K562 (cell line): ENCODE results near the gene EIF4G1. TPM values are rescaled to one million over a fixed set of nuclear protein-coding genes. Genes with fewer than 3 reads are reported as not detected.
A peak's percentile ranks its signal among the peaks of the same experiment; 100 is the strongest.

Experiments used
- CBX5 ChIP-seq: IDR thresholded peaks from 2 replicates; pipeline ENCODE4 v1.6.1; 2014; ENCODE audit warnings: low read depth, borderline replicate concordance
- CHCHD3 ChIP-seq: fragments of 250-450 bp; sonication (Bioruptor Pico); IDR thresholded peaks from 2 replicates; pipeline ENCODE4 v2.1.2; 2022; ENCODE audit warnings: mild to moderate bottlenecking
- CREB1 ChIP-seq, 2 experiments: sonication (generic) in 1 of 2; formaldehyde crosslinking in 1 of 2; IDR thresholded peaks; 2 replicates each; pipeline versions ENCODE4 v1.6.1 to v1.8.0; 2012 to 2022; ENCODE audit warnings: inconsistent platforms in 1 of 2, mild to moderate bottlenecking in 1 of 2, missing genetic modification reagents in 1 of 2, moderate library complexity in 1 of 2
- ETS1 ChIP-seq: conservative IDR thresholded peaks from 2 replicates; pipeline ENCODE4 v1.6.1; 2011; ENCODE audit warnings: low read depth, mild to moderate bottlenecking, low read length; ENCODE audit not compliant: control insufficient read depth
- GTF2F1 ChIP-seq: IDR thresholded peaks from 2 replicates; pipeline ENCODE4 v1.6.1; 2011; ENCODE audit warnings: low read depth, low read length, improper control_type of control experiment
- HMGXB4 ChIP-seq: sonication (generic); formaldehyde crosslinking; IDR thresholded peaks from 2 replicates; pipeline ENCODE4 v1.8.1; 2023; ENCODE audit warnings: mild to moderate bottlenecking, missing genetic modification reagents
- KLF16 ChIP-seq: IDR thresholded peaks from 2 replicates; pipeline ENCODE4 v1.6.1; 2016; ENCODE audit warnings: antibody characterized with exemption
- MCM3 ChIP-seq: fragments of 450-650 bp; IDR thresholded peaks from 2 replicates; pipeline ENCODE4 v1.6.1; 2016
- MEF2A ChIP-seq: IDR thresholded peaks from 2 replicates; pipeline ENCODE4 v1.6.1; 2011; ENCODE audit warnings: low read depth, mild to moderate bottlenecking, low read length, moderate library complexity; ENCODE audit not compliant: control insufficient read depth
- NKRF ChIP-seq: fragments of 450-650 bp; IDR thresholded peaks from 2 replicates; pipeline ENCODE4 v1.6.1; 2016; ENCODE audit warnings: borderline replicate concordance
- NR2C2 ChIP-seq, 2 experiments: fragments of 200-800 bp in 1 of 2; sonication (Bioruptor generic) in 1 of 2; sonication (generic) in 1 of 2; formaldehyde crosslinking in 1 of 2; IDR thresholded peaks; 2 replicates each; pipeline versions ENCODE4 v1.6.1 to v1.8.0; 2016 to 2022; ENCODE audit warnings: mild to moderate bottlenecking in 1 of 2, missing compliant biosample characterization in 1 of 2, missing genetic modification characterization in 1 of 2, missing genetic modification reagents in 1 of 2
- PCBP1 ChIP-seq: fragments of 200-400 bp; formaldehyde crosslinking; IDR thresholded peaks from 2 replicates; pipeline ENCODE4 v1.6.1; 2018; ENCODE audit warnings: mild to moderate bottlenecking, low read depth, low read length; ENCODE audit not compliant: poor library complexity, severe bottlenecking
- TCF7L2 ChIP-seq: fragments of 150-350 bp; IDR thresholded peaks from 2 replicates; pipeline ENCODE4 v1.6.1; 2016; ENCODE audit warnings: low read depth, mild to moderate bottlenecking, low read length, moderate library complexity
- XRCC3 ChIP-seq: fragments of 450-650 bp; IDR thresholded peaks from 2 replicates; pipeline ENCODE4 v1.6.1; 2017; ENCODE audit warnings: mild to moderate bottlenecking, moderate library complexity
- YY1 ChIP-seq, 3 experiments: IDR thresholded peaks; 2 replicates each; pipeline ENCODE4 v1.6.1; 2011; ENCODE audit warnings: low read length in 2 of 3, mild to moderate bottlenecking in 2 of 3, moderate library complexity in 2 of 3, borderline replicate concordance in 1 of 3, control low read depth in 1 of 3, low read depth in 1 of 3; ENCODE audit not compliant: insufficient read depth in 3 of 3, insufficient replicate concordance in 2 of 3, control insufficient read depth in 1 of 3, insufficient read length in 1 of 3; ENCODE audit errors: extremely low read depth in 1 of 3
- ZNF133 ChIP-seq: fragments of 250-450 bp; sonication (Bioruptor Pico); IDR thresholded peaks from 2 replicates; pipeline ENCODE4 v1.4.0; 2020; ENCODE audit warnings: mild to moderate bottlenecking
- ZNF239 ChIP-seq: fragments of 250-450 bp; sonication (Bioruptor Pico); IDR thresholded peaks from 2 replicates; pipeline ENCODE4 v1.4.0; 2020; ENCODE audit warnings: mild to moderate bottlenecking
- ZNF274 ChIP-seq: IDR thresholded peaks from 2 replicates; pipeline ENCODE4 v1.6.1; 2011; ENCODE audit warnings: low read depth, mild to moderate bottlenecking, low read length, moderate library complexity, borderline replicate concordance
- ZNF444 ChIP-seq: fragments of 250-450 bp; sonication (Bioruptor Pico); IDR thresholded peaks from 2 replicates; pipeline ENCODE4 v1.4.0; 2020; ENCODE audit warnings: mild to moderate bottlenecking, moderate library complexity
- ZNF699 ChIP-seq: fragments of 250-450 bp; sonication (Bioruptor Pico); IDR thresholded peaks from 2 replicates; pipeline ENCODE4 v1.8.0; 2021; ENCODE audit warnings: mild to moderate bottlenecking, moderate library complexity; ENCODE audit not compliant: insufficient replicate concordance
- ZZZ3 ChIP-seq: fragments of 450-650 bp; IDR thresholded peaks from 2 replicates; pipeline ENCODE4 v1.6.1; 2016; ENCODE audit warnings: antibody characterized with exemption, mild to moderate bottlenecking, moderate library complexity
- polyA plus RNA-seq, 8 experiments: library from polyadenylated mRNA; depleted of rRNA in 4 of 8; stranded (reverse) in 5 of 8; unstranded in 3 of 8; fragments of >200 nt; fragmentation: Nextera tagmentation in 2 of 8; fragmentation: Illumina TruSeq in 1 of 8; extraction: Ambion mirVana in 2 of 8; extraction: Trizol in 1 of 8; gene quantifications; 2 replicates each; pipeline versions ENCODE4 v1.2.1 to v1.2.3, GENCODE V29; 2011 to 2014; ENCODE audit warnings: inconsistent platforms in 1 of 8, missing spikeins in 1 of 8
- total RNA-seq, 7 experiments: library from RNA; depleted of rRNA in 6 of 7; stranded (reverse); fragments of >200 nt in 6 of 7; fragmentation: Illumina TruSeq in 2 of 7; extraction: Trizol in 2 of 7; gene quantifications; 2 replicates each; pipeline versions ENCODE4 v1.2.1 to v1.2.3, GENCODE V29; 2011 to 2021; ENCODE audit warnings: low replicate concordance in 1 of 7
- TF ChIP-seq, protein P1 (sequence below): sonication (generic); IDR thresholded peaks from 2 replicates; pipeline ENCODE4 v1.6.1; 2016

Gene EIF4G1
- total and polyA plus RNA-seq, 9 of the 15 experiments (the other 6 are each of a cell fraction or from before 2014, with no cell fraction given): 4.6 to 505 (median 155) TPM

DNA sequence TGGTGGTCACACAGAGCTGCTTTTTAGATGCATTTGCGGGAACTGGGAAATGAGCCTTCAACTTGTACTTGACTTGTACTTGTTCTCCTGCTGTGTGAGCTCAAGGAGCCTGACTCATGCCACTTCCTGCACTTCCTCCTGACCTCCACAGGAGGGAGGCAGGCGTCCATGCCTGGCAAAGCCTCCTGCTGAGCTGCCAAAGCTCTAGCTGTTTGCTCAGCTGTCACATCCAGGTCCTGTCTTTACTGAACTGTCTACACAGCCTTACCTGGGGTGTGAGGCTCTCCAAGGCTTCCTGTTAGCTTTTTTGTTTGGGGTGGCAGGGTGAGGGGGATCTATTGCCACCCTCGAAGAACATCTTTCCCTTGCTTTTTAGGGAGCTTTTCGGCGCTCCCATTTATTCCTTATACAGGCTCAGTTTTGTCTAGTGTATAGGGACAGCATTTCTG is 57.2 kb downstream of the EIF4G1 start (continued):
- TF ChIP-seq, protein P1, sequence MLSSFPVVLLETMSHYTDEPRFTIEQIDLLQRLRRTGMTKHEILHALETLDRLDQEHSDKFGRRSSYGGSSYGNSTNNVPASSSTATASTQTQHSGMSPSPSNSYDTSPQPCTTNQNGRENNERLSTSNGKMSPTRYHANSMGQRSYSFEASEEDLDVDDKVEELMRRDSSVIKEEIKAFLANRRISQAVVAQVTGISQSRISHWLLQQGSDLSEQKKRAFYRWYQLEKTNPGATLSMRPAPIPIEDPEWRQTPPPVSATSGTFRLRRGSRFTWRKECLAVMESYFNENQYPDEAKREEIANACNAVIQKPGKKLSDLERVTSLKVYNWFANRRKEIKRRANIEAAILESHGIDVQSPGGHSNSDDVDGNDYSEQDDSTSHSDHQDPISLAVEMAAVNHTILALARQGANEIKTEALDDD: no peak
- no peak for TF ChIP-seq ZNF444 (CRISPR knock-in tag)
- no peak for TF ChIP-seq GTF2F1
- TF ChIP-seq XRCC3: no peak
- no peak for TF ChIP-seq CREB1 (IDR thresholded peaks at IDR 0.05)
- no peak for TF ChIP-seq CREB1 (CRISPR knock-in tag; IDR thresholded peaks at IDR 0.05)
- TF ChIP-seq TCF7L2: no peak
- no peak for TF ChIP-seq ZNF133 (CRISPR knock-in tag)
- TF ChIP-seq CBX5: no peak
- TF ChIP-seq ZNF274: no peak
- TF ChIP-seq KLF16: no peak; the same call in 1 of the 2 replicates
- no peak for TF ChIP-seq ZNF239 (CRISPR knock-in tag)
- no peak for TF ChIP-seq NKRF
- no peak for TF ChIP-seq HMGXB4 (CRISPR knock-in tag)
- no peak for TF ChIP-seq PCBP1
- no peak for TF ChIP-seq MEF2A
- peak in 1 of 3 experiments; percentile 41 for TF ChIP-seq YY1 (IDR thresholded peaks at IDR 0.05; ENCODE audit: borderline replicate concordance in 1 of 3, control insufficient read depth in 1 of 3, extremely low read depth in 1 of 3, insufficient read depth in 3 of 3, insufficient read length in 1 of 3, insufficient replicate concordance in 2 of 3, low read depth in 1 of 3, low read length in 2 of 3)
- no peak for TF ChIP-seq ZNF699 (CRISPR knock-in tag)
- TF ChIP-seq MCM3: no peak
- no peak for TF ChIP-seq CHCHD3 (CRISPR knock-in tag)
- TF ChIP-seq ZZZ3: no peak
- TF ChIP-seq NR2C2 (CRISPR knock-in tag; IDR thresholded peaks at IDR 0.05): peak; percentile 64; the same call in 1 of the 2 replicates
- TF ChIP-seq NR2C2 (tag; IDR thresholded peaks at IDR 0.05): no peak
- no peak for TF ChIP-seq ETS1
